BE2C (cell line): Measurements from ENCODE around the gene HIC2. TPM values are rescaled to one million over a fixed set of nuclear protein-coding genes. Genes with fewer than 3 reads are reported as not detected.
"Not testable (repeated sequence)": the region's sequence is repeated elsewhere in the genome, so short reads cannot be mapped to it uniquely, and the experiment has no call there.

ENCODE experiments used
- DNase-seq: peaks from one replicate; pipeline ENCODE4 v3.0.0-alpha.2; 2020
- H3K27me3 ChIP-seq: fragments of 250-450 bp; sonication (Bioruptor Pico); 2 replicates; pipeline ENCODE4 v1.5.1; 2020; ENCODE audit warnings: mild to moderate bottlenecking
- H3K36me3 ChIP-seq: fragments of 250-450 bp; sonication (Bioruptor Pico); 2 replicates; pipeline ENCODE4 v1.5.1; 2020; ENCODE audit warnings: mild to moderate bottlenecking
- H3K4me1 ChIP-seq: fragments of 250-450 bp; sonication (Bioruptor Pico); 2 replicates; pipeline ENCODE4 v1.5.1; 2020
- H3K4me3 ChIP-seq: 2 replicates; pipeline ENCODE4 v1.5.1; 2011; ENCODE audit warnings: low read depth, low read length
- H3K9me3 ChIP-seq: fragments of 250-450 bp; sonication (Bioruptor Pico); 2 replicates; pipeline ENCODE4 v1.5.1; 2020
- polyA plus RNA-seq: library from polyadenylated mRNA; unstranded; fragments of >200 nt; gene quantifications from one replicate; pipeline ENCODE4 v1.2.1, GENCODE V29; 2012; ENCODE audit warnings: low read depth, missing spikeins; ENCODE audit not compliant: insufficient read length, insufficient read depth

The HIC2 gene, protein sequence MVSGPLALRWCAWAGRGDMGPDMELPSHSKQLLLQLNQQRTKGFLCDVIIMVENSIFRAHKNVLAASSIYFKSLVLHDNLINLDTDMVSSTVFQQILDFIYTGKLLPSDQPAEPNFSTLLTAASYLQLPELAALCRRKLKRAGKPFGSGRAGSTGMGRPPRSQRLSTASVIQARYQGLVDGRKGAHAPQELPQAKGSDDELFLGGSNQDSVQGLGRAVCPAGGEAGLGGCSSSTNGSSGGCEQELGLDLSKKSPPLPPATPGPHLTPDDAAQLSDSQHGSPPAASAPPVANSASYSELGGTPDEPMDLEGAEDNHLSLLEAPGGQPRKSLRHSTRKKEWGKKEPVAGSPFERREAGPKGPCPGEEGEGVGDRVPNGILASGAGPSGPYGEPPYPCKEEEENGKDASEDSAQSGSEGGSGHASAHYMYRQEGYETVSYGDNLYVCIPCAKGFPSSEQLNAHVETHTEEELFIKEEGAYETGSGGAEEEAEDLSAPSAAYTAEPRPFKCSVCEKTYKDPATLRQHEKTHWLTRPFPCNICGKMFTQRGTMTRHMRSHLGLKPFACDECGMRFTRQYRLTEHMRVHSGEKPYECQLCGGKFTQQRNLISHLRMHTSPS
- polyA plus RNA-seq: 22.8 TPM

DNA sequence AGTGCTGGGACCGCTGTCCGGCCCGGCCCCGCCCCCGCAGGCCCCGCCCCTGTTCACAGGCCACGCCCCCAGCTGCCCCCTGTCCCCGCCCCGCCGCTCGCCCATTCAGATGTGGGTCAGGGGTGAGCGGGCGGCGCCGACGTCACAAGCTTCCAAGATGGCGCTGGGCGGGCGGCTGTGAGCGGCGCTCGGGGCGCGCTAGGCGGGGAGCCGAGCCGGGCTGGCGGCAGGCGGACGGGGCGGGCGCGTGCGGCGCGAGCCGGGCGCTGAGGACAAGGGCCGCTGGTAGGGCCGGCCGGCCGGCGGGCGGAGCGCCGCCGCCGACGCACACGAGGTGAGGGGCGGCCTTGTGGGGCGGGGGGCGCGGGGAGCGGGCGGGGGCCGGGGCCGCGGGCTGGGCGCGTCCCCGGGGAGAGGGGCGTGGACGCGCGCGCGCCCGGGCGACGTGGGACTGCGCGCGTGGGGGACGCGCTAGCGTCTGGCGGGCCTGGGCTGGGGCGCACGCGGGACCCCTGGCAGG lies at the start of gene HIC2:
Gene HIC2, plus strand, starts transcription at position 145 of the 520 bp plus-strand sequence. CDS start 25,461 bp downstream, outside the sequence.
- H3K4me1 ChIP-seq, H3K27me3 ChIP-seq, H3K36me3 ChIP-seq, H3K9me3 ChIP-seq, DNase-seq: not testable (repeated sequence)
- H3K4me3 ChIP-seq: peak within 1 kb of the TSS; percentile 38; the same call in 1 of the 2 replicates

DNA sequence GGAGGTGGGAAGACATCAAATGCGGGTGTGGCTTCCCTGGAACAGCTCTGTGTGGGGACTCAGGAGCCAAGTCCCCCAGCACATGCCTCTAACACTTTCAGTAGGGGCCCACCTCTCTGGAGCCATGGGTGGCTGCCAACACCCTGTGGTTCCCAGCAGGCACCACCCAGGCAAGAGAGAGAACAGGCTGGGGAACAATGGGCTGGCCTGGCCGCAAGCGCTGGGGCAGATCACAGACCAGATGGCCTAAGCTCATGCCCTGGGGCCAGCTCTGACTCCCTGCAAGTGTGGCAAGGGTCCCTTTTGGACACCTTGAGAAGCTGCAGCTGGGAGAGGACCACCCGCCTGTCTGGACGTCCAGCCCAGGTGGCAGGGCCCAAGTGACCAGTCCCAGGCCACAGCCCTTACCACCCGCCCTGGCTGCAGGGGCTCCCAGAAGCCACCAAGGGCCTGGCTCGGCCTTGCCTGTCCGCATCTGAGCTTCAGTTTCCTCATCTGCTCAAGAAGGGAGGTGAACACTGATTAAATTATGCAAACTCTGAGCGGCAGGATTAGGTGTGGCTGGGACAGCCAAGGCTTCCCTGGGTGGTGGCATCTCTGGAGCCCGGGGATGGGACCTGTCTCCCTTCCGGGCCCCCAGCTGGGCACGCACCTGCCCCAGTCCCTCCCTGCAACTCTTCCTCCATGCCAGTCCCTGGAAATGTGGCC lies 48.4 kb upstream of the HIC2 start:
- not testable (repeated sequence) for DNase-seq, H3K36me3 ChIP-seq, H3K9me3 ChIP-seq

DNA sequence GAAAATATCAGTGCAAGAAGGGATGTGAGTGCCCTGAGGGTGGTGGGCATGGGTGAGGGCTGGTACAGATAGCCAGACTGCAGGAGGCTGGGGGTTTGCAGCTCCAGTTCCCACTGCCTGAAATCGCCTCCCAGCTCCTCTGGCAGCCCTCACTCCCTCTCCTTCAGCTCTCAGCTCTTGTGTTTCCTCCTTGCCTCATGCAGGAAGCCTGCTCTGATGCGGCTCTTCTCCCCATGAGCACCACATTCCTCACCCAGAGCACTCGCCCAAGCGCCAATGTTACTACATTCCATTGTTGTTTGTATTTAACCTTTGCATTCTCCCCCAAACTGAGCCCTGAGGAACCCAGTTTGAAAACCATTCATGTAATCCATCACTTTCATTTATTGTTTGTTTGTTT lies 41.3 kb upstream of the HIC2 start:
- not testable (repeated sequence) for H3K4me3 ChIP-seq, H3K9me3 ChIP-seq, H3K4me1 ChIP-seq, H3K27me3 ChIP-seq, H3K36me3 ChIP-seq, DNase-seq

More for the DNA sequence above, 48.4 kb upstream of the HIC2 start:
- not testable (repeated sequence) for H3K4me3 ChIP-seq, H3K27me3 ChIP-seq, H3K4me1 ChIP-seq

DNA sequence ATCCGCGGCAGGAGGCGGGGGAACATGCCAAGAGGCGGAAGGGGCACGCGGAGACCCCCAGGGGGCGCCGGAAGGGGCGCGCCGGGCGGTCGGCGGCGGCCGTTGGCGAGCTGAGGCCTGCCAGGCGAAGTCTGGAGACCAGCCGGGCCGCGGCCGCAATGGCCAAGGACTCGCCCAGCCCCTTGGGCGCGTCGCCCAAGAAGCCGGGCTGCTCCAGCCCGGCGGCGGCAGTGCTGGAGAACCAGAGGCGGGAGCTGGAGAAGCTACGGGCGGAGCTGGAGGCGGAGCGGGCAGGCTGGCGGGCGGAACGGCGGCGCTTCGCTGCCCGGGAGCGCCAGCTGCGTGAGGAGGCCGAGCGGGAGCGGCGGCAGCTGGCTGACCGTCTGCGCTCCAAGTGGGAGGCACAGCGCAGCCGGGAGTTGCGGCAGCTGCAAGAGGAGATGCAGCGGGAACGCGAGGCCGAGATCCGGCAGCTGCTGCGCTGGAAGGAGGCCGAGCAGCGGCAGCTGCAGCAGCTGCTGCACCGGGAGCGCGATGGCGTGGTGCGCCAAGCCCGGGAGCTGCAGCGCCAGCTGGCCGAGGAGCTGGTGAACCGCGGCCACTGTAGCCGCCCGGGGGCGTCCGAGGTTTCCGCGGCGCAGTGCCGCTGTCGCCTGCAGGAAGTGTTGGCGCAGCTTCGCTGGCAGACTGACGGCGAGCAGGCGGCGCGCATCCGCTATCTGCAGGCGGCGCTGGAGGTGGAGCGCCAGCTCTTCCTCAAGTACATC lies 33.3 kb upstream of the HIC2 start, which contains the start of gene RIMBP3B:
Gene RIMBP3B, plus strand, starts transcription at position 51 of the 767 bp plus-strand sequence. Its CDS starts 108 bp downstream, at position 159.
- H3K36me3 ChIP-seq, H3K9me3 ChIP-seq, DNase-seq, H3K27me3 ChIP-seq, H3K4me1 ChIP-seq, H3K4me3 ChIP-seq: not testable (repeated sequence)

DNA sequence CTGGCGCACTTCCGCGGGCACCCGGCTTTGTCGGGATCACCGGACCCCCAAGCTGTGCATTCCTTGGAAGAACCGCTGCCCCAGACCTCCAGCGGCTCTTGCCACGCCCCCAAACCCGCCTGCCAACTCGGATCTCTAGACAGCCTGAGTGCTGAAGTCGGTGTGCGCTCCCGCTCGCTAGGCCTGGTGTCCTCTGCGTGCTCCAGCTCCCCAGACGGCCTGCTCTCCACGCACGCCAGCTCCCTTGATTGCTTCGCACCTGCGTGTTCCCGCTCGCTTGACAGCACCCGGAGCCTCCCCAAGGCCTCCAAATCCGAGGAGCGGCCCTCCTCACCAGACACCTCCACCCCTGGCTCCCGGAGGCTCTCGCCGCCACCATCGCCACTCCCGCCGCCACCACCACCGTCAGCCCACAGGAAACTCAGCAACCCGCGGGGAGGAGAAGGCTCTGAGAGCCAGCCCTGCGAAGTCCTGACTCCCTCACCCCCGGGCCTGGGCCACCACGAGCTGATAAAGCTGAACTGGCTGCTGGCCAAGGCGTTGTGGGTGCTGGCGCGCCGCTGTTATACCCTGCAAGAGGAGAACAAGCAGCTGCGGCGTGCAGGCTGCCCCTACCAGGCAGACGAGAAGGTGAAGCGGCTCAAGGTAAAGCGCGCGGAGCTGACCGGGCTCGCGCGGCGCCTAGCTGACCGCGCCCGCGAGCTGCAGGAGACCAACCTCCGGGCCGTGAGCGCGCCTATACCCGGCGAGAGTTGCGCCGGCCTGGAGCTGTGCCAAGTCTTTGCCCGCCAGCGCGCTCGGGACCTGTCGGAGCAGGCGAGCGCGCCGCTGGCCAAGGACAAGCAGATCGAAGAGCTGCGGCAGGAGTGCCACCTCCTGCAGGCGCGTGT lies 32.5 kb upstream of the HIC2 start:
- not testable (repeated sequence) for H3K36me3 ChIP-seq, H3K27me3 ChIP-seq, H3K4me1 ChIP-seq, DNase-seq, H3K9me3 ChIP-seq, H3K4me3 ChIP-seq

DNA sequence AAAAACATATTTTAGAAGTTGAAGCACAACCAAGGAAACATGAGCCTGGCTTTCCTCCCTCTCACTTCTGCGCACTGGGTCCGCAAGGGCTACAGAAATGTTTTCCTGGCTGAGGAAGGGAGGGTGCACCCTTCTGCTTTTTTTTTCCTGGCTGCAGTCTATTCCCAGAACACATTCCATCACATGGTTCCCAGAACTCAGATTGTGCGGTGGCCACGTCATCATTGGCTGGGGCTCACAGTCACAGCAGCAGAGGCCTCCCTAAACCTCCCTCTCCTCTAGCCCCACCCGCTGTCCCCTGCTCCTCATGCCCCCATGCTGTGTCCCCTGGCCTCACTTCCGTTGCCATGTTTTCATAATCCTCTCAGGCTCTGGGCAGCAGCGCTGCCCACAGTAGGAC lies 27.7 kb upstream of the HIC2 start:
- H3K4me1 ChIP-seq, H3K9me3 ChIP-seq, H3K27me3 ChIP-seq, DNase-seq, H3K4me3 ChIP-seq, H3K36me3 ChIP-seq: not testable (repeated sequence)

DNA sequence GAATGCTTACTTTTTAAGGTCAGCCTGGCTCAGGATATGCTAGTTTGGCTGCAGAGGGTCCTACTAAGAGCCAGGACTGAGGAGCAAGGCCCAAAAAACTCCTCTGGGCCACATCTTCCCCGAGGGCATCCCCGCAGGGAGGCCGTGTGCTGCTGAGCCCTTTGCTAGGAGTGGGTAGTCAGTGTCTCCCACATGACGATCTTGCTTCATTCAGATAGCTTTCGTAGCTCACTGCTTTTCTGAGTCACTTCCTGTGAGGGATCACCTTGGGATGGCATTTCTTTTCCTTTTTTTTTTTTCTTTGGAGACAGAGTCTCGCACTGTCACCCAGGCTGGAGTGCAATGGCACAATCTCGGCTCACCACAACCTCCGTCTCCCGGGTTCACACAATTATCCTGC lies 27.2 kb upstream of the HIC2 start:
- H3K36me3 ChIP-seq, H3K27me3 ChIP-seq, DNase-seq, H3K9me3 ChIP-seq, H3K4me1 ChIP-seq, H3K4me3 ChIP-seq: not testable (repeated sequence)

DNA sequence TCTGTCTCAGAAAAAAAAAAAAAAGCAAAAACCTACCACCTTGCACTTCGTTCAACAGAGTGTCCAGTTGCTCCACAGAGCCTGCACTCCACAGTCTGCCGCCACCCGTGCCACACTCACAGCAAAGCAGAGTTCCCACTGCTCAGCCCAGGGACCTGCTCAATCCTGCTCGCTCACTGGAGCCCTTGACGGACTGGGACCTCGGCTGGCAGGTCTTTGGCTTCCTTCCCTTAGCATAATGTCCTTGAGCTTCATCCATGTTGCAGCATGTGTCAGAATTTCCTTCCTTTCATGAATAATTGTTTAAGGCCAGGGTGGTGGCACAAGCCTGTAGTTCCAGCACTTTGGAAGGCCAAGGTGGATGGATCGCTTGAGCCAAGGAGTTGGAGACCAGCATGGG lies 22.6 kb upstream of the HIC2 start:
- H3K4me1 ChIP-seq, H3K9me3 ChIP-seq, H3K4me3 ChIP-seq, DNase-seq, H3K36me3 ChIP-seq, H3K27me3 ChIP-seq: not testable (repeated sequence)

DNA sequence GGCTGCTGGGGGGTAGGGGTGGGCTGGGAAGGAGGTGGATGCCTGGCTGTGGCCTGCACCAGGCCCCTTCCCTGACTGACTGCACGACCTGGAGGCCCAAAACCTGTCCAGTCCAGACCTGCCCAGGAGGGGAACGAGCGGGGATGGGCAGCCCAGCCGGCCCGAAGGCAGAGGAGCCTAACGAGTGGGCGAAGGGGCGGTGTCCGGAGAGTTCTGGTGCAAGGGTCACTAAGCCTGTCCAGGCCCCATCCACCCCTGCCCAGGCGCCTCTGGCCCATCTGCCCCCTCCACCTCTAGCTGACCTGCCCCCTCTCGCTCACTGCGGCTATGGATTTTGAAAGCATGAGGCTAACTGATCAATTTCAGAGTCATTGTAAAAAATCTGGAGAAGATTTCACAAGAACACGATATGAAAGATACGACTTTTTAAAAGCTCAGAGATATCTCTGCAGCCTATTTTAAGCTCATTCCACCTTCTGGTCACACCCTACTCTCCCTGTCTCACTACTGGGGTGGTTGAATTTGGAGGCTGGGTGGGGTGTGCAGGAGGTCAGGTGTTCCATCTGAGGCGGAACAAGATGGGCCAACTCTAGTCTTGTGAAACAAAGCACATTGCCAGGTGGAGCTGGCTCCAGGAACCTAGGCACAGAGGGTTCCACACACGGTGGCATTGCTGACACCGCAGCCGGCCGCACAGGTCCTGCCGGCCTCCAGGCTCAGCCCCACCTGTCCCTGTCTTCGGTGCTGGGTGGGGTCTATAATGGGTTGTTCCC lies 15.8 kb upstream of the HIC2 start:
- DNase-seq, H3K36me3 ChIP-seq, H3K4me1 ChIP-seq, H3K9me3 ChIP-seq, H3K27me3 ChIP-seq, H3K4me3 ChIP-seq: not testable (repeated sequence)

DNA sequence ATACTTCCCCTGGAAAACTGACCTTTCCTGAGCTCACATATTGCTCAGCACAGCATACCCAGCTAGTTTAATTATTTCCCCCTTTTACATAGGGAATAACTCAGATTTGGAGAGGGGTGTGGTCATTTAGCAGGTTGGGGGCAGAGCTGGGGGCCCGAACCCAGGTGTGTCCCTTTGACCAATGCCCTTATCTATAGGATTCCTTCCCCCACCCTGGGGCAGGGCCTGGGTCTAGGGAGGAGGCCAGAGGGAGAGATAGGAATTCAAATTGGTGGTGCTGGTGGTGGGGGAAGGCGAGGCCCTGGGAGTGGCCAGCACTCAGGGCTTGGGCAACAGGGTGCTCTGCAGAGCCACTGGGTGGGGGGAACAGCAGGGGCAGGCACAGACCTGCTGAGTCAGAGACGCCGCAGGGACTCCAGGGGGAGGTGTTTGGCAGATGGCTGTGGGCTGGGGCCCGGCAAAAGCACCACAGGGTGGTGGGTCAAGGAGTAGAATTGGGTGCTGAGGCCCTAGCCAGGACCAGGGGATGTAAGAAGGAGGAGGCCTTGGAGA lies 14.3 kb upstream of the HIC2 start:
- not testable (repeated sequence) for H3K36me3 ChIP-seq, H3K27me3 ChIP-seq, H3K4me1 ChIP-seq, H3K4me3 ChIP-seq, H3K9me3 ChIP-seq
- DNase-seq: peak; percentile 1

DNA sequence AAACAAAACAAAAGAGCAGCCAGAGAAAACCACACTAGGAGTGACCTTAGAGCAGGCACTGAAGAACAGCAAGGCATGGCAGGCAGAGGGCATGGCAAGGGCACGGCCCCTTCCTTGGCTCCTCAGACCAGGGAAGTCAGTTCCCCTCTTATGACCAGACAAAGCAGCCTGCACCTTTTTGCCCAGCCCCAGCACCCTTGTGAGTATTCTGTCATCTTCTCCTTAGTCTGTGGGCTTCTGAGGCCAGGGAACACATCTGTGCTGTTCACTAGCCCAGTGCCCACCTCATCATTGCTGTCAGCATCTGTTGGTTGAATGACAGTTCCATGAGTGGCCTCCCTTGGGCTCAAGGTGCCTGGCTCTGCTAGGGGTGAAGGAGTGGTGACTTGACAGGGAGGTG lies 10.0 kb upstream of the HIC2 start:
- H3K27me3 ChIP-seq, H3K36me3 ChIP-seq, H3K9me3 ChIP-seq, H3K4me3 ChIP-seq, H3K4me1 ChIP-seq: not testable (repeated sequence)
- DNase-seq: peak; percentile 1

DNA sequence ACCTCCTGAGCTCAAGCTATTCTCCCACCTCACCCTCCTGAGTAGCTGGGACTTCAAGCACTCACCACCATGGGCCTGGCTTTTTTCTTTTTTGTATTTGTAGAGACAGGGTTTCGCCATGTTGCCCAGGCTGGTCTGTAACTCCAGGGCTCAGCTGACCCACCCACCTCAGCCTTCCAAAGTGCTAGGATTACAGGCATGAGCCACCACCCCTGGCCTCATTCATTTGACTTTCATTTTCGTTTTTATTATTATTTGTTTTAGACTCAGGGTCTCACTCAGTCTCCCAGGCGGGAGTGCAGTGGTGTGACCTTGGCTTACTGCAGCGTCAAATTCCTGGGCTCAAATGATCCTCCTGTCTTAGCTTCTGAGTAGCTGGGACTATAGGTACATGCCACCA lies 9.4 kb upstream of the HIC2 start:
- H3K36me3 ChIP-seq, H3K9me3 ChIP-seq, H3K27me3 ChIP-seq, H3K4me3 ChIP-seq, H3K4me1 ChIP-seq, DNase-seq: not testable (repeated sequence)

DNA sequence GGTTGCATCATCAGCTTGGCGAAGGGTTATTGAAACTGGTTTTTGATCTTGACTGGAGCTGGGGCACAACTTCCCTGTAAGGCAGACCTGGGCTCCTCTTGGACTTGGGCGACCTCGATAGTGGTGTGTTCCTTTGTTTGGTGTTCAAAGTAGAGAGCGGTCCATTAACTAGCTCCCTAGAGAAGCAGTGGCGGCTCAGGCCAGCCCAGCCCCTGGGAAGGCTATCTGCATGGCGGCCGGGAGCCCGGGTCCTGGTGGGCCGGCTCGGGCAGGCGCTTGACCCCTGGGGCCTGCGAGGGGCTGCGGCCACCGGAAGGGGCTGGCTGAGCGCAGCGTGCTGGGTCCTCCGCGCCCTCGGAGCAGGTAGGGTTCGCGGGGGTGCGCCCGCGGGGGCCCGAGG lies 796 bp upstream of the HIC2 start:
- not testable (repeated sequence) for H3K36me3 ChIP-seq

More for the DNA sequence above, 796 bp upstream of the HIC2 start:
- H3K4me3 ChIP-seq, H3K9me3 ChIP-seq, H3K4me1 ChIP-seq, H3K27me3 ChIP-seq: not testable (repeated sequence)
- peak; percentile 1 for DNase-seq
